HG03097 (cell line): ENCODE data around the gene CCDC126.
"Not testable (repeated sequence)": the region's sequence is repeated elsewhere in the genome, so short reads cannot be mapped to it uniquely, and the experiment has no call there.

Experiments used
- ATAC-seq: cut with Tn5 transposase; IDR thresholded peaks from one replicate; pipeline ENCODE4 v1.9.1; 2021; ENCODE audit not compliant: unreplicated experiment, low FRiP score

Gene CCDC126

DNA sequence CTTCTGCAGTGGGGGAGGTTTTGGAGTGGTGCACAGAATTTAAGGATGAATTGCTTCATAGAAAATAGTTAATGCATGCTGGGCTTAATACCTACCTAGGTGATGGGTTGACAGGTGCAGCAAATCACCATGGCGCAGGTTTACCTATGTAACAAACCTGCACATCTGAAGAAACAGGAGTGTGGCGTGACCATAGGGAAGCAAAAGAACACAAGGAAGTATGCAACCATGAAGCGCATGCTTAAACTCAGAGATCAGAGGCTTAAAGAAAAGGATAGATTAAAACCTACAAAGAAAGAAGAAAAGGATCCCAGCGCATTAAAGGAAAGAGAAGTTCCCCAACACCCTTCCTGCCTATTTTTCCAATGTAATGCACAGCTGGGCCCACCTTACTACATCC is 22.0 kb downstream of the CCDC126 start:
- no peak for ATAC-seq

GRCh38 chr7:23622506-23622925 is 25.3 kb downstream of the CCDC126 start:
- ATAC-seq = no peak

GRCh38 chr7:23628370-23628769 is 31.2 kb downstream of the CCDC126 start:
- ATAC-seq = no peak

- ATAC-seq = no peak
Observed at GRCh38 chr7:23633417-23633816, 36.2 kb downstream of the CCDC126 start.

DNA sequence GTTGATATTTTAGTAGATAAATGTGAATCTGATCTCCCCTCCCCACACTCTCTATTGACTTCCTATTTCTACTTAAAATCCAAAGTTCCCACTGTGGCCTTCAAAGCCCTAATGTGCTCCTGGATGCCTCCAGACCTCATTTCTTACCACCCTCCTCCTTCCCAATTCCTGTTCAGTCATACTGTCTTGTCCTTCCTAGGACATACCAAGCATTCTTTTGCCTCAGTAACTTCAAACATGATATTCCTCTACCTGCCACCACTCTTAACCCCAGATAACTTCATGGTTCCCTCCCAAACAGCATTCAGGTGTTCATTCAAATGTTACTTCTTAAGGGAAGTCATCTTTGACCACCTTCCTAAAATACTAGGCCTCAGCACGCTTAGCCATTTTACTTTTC is 48.6 kb downstream of the CCDC126 start:
- no peak for ATAC-seq

GRCh38 chr7:23653942-23654341 is 56.8 kb downstream of the CCDC126 start:
- ATAC-seq = no peak

- no peak for ATAC-seq
Observed at GRCh38 chr7:23654508-23654907, 57.3 kb downstream of the CCDC126 start.

DNA sequence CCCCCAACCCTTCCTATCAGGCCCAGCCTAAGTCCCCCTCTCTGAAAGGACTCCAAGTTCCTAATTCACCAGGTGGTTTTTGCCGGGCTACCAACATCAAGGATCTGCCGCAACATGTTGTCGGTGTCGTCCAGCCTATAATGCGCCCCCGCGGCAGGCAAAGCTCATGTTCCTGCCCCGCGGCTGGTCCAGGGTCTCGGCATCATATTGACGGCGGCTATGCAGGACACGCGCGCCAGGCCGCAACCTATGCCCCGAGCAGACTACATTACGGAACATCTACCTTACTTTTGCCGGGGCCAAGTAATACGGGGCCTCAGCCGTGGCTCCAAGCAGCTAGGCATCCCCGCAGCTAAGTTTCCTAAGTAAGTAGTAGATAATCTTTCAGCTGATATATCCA is 58.3 kb downstream of the CCDC126 start:
- no peak for ATAC-seq

GRCh38 chr7:23658831-23659427 is 61.7 kb downstream of the CCDC126 start:
- no peak for ATAC-seq

- no peak for ATAC-seq
Observed at GRCh38 chr7:23661385-23661784, 64.2 kb downstream of the CCDC126 start.

DNA sequence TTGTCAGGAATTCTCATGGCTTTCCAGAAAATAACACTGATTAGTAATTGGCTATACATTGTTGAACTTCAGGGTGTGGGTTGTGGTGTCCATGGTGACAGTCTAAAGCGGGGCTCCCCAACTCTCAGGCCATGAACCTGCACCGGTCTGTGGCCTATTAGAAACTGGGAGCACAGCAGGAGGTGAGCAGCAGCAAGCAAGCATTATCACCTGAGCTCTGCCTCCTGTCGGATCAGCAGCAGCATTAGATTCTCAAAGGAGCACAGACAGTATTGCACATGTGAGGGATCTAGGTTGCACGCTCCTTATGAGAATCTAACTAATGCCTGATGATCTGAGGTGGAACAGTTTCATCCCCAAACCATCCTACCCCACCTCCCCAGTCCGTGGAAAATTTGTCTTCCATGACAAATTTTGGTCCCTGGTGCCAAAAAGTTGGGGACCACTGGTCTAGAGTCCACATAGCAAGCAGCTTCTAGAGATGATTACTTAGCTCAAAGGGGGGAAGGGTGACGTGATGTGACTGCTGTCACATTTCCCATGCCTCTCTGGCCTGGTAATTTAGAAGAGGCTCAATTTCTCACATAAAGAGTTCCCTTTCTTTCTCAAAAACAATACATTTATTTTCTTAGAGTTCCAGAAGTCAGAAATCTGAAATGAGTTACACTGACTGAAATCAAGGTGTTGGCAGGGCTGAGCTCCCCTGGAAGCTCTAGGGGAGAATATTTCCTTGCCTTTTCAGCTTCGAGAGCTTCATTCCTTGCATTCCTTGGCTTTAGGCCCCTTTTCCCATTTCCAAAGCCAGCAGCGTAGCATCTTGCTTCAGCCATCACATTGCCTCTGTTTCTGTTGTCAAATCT is 65.2 kb downstream of the CCDC126 start:
- no peak for ATAC-seq

DNA sequence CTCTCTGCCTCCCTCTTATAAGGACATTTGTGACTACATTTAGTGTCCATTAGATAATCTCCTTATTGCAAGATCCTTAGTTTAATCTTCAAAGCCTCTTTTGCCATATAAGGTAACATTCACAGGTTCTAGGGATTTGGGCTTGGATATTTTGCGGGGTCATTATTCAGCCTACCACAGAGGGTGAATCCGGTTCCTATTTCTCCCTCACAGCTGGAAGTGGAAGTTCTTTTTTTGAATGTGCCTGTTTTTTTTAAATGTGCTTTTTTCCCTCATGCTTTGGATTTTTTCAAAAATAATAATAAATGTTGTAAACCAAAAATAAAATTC is 65.8 kb downstream of the CCDC126 start:
- ATAC-seq = no peak

DNA sequence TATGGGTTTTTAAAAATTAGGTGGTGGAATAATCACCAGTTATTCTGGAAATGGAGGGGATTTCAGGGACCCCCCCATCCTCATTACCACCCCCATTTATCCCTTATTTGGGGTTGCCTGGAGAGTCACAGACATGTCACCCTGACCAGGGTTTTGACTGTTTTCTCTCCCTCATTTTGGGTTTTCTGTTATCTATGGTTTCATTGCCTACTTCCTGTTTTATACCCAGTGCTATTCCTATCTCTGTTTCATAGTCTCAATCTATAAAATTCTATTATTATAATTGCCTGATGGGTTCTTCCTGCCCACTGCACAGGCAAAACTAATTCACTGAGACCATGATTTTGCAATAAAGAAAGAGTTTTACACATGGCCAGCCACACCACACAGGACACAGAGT is 66.9 kb downstream of the CCDC126 start:
- ATAC-seq = no peak

DNA sequence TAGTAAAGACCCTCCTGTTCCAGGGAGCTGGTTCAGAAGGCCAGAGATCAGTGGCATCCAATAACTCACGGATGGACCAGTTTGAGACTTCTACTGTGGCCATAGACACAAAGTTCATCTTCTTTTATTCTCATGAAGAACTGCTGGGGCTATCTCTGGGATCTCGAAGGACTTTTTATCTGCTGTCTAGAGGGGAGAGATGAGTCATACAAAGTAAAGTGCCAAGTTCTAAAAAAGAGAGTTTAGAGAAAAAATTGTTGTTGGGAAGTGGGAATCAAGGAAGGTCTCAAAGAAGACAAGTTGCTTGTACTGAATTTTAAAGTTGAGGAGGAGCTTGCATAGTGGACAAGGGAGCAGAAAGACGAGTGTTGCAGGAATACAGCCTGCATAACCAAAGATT is 74.9 kb downstream of the CCDC126 start:
- ATAC-seq = no peak

DNA sequence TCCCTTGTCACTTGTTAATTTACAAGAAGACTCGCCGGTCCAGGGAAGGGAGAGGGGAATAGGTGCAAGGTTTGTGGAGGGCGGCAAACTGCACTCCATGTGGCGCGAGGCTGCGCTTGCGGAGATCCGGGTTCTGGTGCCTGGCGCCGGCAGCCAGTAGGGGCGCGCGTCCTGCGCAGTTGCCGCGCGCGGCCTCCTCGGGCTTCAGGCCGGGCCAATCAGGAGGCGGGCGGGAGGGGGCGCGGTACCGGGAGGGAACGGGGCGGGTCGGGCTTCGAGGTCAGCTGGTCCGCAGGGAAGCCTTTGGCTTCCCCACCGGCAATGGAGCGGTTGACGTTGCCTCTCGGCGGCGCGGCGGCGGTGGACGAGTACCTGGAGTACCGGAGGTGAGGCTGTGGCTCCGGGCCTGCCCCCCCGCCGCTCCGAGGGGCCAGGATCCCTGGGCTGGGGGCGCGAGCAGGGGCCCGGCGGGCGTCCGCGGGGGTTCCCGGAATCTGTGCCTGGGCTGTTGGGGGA is 82.8 kb downstream of the CCDC126 start, which contains the start of gene FAM221A:
Gene FAM221A, plus strand, starts transcription at position 302 of the 516 bp plus-strand sequence. Its CDS starts 20 bp downstream, at position 322.
- ATAC-seq = peak; percentile 94

- peak; percentile 41 for ATAC-seq
Observed at GRCh38 chr7:23680414-23681405, 83.5 kb downstream of the CCDC126 start.

DNA sequence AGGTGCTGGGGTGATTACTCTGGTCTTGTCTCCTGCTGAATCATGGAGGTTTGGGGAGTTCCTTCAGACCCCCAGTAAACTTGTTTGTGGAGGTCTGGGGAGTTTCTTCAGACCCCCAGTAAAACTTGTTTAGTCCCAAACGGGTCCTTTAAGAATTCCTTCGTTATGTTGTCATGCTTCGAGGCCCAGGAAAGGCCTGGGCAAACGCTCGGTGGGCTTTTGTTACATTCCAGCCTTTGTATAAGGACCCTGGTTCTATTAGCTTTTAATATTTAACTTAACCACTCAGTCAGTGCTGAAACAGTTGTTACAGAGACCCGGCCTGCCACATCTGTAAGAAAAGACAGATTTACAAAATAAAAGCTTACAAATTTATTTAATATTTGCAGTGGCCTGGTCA is 86.9 kb downstream of the CCDC126 start:
- not testable (repeated sequence) for ATAC-seq

GRCh38 chr7:23685731-23686130 is 88.5 kb downstream of the CCDC126 start:
- no peak for ATAC-seq

GRCh38 chr7:23687011-23687410 is 89.8 kb downstream of the CCDC126 start:
- no peak for ATAC-seq

GRCh38 chr7:23689165-23689564 is 92.0 kb downstream of the CCDC126 start:
- no peak for ATAC-seq

GRCh38 chr7:23691320-23691719 is 94.1 kb downstream of the CCDC126 start:
- no peak for ATAC-seq
